GM19463 (cell line): Measurements from ENCODE around the gene EEF1AKMT2.
"Not testable (repeated sequence)": the region's sequence is repeated elsewhere in the genome, so short reads cannot be mapped to it uniquely, and the experiment has no call there.

ENCODE experiments used
- ATAC-seq: cut with Tn5 transposase; IDR thresholded peaks from one replicate; pipeline ENCODE4 v1.9.1; 2021; ENCODE audit warnings: mild to moderate bottlenecking, moderate library complexity; ENCODE audit not compliant: unreplicated experiment

EEF1AKMT2 gene

GRCh38 chr10:124791547-124792348 lies at the start of gene EEF1AKMT2:
TSS of gene EEF1AKMT2 (minus strand) at chr10:124791887. CDS start at chr10:124791833, 54 bp downstream.
- ATAC-seq, result peak; percentile 90

GRCh38 chr10:124837687-124838086 lies 46.0 kb upstream of the EEF1AKMT2 start:
- no peak for ATAC-seq

DNA sequence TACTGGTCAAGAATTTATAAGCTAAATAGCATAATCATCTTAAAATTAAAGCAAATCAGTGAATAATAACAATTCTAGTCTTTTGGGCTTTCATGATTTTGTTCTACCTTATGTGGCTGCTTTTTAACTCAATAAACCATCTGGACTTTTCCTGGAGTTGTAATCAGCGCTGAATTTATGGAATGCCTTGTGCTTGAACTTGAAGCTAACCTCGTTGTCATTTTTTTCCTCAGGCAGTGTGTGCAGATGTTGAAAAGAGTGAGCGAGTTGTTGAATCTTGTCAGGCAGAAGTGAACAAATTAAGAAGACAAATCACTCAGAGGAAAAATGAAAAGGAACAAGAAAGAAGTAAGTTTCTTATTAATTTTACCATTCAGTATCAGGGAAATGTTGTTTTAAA lies 39.4 kb upstream of the EEF1AKMT2 start:
- ATAC-seq, result no peak

GRCh38 chr10:124830445-124830844 lies 38.8 kb upstream of the EEF1AKMT2 start:
- ATAC-seq, result no peak

DNA sequence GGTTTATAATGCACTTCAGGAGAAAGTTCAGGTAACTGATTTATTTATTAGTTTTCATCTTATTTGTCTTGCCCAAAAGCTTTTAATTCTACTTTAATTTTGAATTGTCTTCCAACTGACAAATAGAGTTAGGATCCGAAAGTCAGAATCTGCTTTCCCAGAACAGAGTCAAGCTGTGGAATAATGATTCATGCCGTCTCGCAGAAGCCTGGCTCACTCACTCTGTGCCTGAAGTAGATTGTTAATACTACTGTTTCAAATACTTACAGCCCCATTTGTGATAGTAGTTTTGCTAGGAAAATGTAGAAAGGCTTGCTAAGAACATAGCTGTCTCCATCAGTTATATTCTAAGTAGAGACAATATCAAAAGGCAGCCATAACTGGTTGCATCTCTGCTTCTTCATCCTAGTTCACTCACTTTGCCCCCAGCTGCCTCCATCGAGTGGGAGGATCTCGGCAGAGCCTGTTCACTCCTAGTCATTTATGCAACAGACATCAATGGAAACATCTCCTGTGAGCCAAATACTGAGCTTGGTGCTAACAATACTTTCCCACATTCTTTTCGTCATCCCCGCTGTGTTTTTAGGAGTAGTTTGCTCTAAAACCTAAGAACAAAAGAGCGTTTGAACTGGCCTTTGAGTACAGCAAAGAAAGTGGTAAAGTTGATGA lies 37.9 kb upstream of the EEF1AKMT2 start:
- no peak for ATAC-seq

DNA sequence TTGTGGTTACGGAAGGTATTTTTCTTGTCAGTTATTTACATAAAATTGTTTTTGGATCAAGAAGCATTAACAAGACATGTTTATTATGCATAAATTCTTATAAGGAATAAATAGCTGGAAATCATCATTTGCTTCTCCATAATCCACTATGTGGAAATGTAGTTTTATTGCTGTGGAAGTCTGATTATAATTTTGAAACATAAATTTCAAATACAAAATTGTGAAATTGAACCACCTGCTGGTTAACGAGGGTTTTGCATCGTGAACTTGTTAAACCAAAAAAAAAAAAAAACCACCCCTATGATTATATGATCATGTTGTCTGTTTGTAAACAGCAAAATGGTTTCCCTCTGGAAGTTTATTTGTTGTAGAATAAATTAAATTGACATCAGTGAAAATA lies 35.8 kb upstream of the EEF1AKMT2 start:
- ATAC-seq, result no peak

DNA sequence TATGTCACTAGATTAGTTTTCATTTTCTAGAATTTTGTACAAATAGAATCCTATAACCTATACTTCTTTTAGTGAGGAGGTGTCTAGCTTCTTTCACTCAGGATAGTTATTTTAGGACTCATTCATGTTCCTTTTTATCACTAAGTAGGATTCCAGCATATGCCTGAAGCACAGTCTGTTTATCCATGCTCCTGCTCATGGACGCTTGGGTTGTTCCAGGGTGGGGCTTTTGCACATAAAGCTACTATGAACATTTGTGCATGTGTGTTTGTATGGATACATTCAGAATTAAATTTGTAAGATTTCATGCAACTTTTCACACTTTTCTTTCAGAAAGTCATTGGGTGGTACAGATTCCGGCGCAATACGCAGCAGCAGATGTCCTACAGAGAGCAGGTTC lies 34.6 kb upstream of the EEF1AKMT2 start:
- ATAC-seq, result no peak

DNA sequence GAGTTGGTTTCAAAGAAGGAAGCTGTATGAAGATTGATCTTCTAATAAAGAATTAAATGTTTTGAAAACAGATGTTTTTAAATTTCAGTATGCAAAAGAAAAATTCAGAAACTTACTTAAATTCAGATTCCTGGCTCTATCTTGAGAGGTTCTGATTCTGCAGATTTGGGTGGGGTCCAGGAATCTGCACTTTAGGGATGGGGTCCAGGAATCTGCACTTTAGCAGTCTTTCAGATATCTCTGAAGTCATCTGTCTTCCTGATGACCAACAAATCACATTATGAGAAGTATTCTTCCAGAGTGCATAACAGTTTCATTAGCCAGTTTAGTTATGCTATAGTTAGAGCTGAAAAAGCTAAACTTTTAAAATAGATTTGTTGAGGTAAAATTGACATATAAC lies 34.0 kb upstream of the EEF1AKMT2 start:
- no peak for ATAC-seq

DNA sequence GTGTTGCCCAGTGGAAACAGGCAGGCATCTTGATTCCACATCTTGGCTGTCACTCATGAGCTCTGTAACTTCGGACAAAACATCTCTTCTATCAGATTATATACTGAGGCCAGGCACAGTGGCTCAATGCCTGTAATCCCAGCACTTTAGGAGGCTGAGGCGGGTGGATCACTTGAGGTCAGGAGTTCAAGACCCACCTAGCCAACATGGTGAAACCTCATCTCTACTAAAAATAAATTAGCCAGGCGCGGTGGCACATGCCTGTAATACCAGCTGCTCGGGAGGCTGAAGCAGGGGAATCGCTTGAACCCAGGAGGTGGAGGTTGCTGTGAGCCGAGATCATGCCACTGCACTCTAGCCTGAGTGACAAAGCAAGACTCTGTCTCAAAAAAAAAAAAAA lies 33.2 kb upstream of the EEF1AKMT2 start:
- ATAC-seq, result not testable (repeated sequence)

GRCh38 chr10:124824507-124824906 lies 32.8 kb upstream of the EEF1AKMT2 start:
- no peak for ATAC-seq

GRCh38 chr10:124821520-124821919 lies 29.8 kb upstream of the EEF1AKMT2 start:
- ATAC-seq, result no peak

- no peak for ATAC-seq
Observed at GRCh38 chr10:124820121-124820520, 28.4 kb upstream of the EEF1AKMT2 start.

DNA sequence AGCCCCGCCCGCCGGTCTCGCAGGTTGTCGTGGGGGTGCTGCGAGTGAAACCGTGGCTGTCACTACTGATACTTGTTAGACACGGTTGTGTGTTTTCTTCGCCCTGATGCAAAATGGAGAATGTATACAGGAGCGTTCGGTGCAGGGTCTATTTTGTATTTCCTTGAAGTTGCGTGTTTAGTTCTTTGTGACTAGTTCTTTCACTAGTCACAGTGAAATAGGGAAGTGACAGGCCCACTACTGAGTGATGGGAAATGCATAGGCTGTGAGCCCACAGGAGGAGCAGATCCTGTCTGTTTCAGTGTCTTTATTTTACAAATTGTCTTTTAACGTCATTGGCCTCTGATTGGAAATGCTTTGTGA lies 10.6 kb upstream of the EEF1AKMT2 start:
- peak; percentile 19 for ATAC-seq

GRCh38 chr10:124799211-124799610 lies 7.5 kb upstream of the EEF1AKMT2 start:
- no peak for ATAC-seq

DNA sequence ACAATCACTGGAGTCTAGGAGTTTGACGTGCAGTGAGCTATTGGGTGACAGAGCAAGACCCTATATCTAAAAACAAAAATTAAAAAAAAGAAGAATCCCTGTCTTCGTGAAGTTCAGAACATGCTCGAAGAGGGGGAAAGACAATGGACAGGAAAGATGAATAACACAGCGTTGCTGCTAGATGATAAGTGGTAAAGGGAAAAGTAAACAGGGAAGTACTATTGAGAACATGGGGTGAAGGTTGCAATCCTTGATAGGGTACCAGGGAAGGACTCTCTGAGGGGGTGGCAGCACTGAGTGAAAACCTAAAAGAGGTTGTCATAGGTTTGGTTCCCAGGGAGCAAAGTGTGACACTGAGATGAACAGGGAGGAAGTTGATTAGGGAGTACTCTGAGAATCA lies 7.1 kb upstream of the EEF1AKMT2 start:
- ATAC-seq, result no peak

- no peak for ATAC-seq
Observed at GRCh38 chr10:124798364-124798763, 6.7 kb upstream of the EEF1AKMT2 start.

- ATAC-seq, result no peak
Observed at GRCh38 chr10:124792998-124793352, 1.3 kb upstream of the EEF1AKMT2 start.

DNA sequence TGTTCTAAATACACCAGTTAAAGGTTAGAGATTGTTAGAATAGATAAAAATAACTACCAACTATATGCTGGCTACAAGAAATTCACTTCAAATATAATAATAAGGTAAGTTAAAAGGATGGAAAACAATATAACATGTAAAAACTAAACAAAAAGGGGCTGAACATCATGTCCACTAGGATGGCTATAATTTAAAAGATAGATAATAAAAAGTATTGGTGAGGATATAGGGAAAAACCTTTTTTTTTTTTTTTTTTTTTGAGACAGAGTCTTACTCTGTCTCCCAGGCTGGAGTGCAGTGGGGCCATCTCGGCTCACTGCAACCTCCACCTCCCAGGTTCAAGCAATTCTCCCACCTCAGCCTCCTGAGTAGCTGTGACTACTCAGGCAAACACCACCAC lies 8.8 kb downstream of the EEF1AKMT2 start:
- ATAC-seq, result not testable (repeated sequence)

DNA sequence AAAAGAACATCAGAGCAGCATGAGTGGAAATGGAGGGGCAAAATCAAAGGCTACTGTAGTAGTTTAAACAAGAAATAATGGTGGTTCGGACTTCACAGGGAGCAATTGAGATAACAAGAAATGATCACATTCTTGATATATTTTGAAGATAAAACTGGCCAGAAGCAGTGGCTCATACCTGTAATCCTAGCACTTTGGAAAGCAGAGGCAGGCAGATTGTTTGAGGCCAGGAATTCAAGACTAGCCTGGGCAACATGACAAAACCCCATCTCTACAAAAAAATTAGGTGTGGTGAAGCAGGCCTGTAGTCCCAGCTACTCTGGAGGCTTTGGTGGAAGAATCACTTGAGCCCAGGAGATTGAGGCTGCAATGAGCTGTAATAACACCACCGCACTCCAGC lies 22.9 kb downstream of the EEF1AKMT2 start:
- ATAC-seq, result no peak

GRCh38 chr10:124765256-124765655 lies 26.4 kb downstream of the EEF1AKMT2 start:
- no peak for ATAC-seq

GRCh38 chr10:124763267-124763666 lies 28.4 kb downstream of the EEF1AKMT2 start:
- no peak for ATAC-seq

DNA sequence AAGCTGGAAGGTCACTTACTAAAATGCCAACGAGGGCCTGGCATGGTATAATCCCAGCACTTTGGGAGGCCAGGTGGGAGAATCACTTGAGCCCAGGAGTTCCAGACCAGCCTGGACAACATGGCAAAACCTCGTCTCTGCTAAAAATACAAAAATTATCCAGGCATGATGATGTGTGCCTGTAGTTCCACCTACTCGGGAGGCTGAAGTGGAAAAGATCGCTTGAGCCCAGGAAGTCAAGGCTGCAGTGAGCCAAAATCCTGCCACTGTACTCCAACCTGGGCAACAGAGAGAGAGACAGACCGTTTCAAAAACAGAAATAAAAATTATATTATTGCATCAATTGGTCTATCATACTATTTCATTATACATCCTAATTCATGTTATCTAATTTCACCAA lies 29.4 kb downstream of the EEF1AKMT2 start:
- ATAC-seq, result no peak
